ENCODE data around the gene PHACTR2.
"Not testable (repeated sequence)": the region's sequence is repeated elsewhere in the genome, so short reads cannot be mapped to it uniquely, and the experiment has no call there.

PHACTR2 gene

DNA sequence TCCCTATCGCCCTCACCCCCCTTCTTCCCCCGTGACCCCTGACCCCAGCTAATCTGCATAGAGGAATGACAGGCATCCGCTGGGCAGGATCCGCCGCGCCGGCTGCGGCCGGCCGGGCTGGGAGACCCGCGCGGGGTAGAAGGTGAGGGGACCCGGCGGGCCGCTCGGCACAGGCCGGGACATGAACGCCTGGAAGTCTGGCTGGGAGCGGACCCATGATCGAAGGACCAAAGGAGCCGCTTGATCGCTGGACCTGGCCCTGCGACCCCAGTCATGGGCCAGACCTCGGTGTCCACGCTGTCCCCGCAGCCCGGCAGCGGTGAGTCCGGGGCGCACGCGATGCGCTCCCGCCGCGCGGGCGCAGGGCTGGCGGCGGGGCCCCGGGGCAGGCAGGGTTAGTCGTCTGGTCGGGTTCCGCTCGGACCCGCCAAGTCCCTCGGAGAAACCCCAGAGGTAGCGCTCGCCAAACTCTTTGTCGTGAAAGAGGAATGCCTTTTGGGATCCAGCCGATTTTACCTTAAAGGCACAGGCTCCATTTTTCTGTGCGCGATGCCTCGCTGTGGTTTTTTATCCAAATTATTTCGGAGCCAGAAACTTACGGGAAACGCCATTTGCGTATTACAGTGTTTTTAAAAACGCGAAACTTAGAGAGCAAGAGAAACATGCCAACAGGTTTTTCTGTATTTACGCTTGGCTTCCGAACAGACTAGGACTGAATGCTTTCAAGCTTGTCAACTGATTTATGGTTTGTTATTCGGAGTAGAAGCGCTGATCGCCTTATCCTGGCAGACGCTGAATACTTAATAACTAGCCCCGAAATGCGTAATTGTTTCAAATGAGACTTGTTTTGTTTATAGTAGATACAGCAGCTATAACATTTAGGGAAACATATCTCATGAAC, at the start of gene PHACTR2:
PHACTR2 (plus strand) TSS at position 75 of the 901 bp plus-strand sequence; CDS start at position 274, 199 bp downstream.
- in situ Hi-C loops (cut with MboI; ENCODE audit: low sequenced_read_pairs) = no loop called here

GRCh38 chr6:143629104-143630080, 48.4 kb upstream of the PHACTR2 start:
- in situ Hi-C loops (cut with MboI; ENCODE audit: low sequenced_read_pairs) = no loop called here

DNA sequence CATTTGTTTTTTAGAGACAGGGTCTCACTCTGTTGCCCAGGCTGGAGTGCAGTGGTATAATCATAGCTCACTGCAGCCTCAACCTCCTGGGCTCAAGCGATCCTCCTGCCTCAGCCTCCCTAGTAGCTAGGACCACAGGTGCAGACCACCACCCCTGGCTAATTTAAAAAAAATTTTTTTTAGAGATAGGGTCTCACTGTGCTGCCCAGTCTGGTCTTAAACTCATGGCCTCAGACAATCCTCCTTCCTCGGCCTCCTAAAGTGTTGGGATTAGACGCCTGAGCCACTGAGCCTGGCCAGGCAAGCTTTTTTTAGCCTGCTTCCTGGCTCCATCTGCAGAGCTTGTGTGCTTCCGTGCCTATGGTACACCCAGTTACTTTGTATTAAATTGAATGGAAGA, 46.6 kb upstream of the PHACTR2 start:
- in situ Hi-C loops (cut with MboI; ENCODE audit: low sequenced_read_pairs) = not testable (repeated sequence)

DNA sequence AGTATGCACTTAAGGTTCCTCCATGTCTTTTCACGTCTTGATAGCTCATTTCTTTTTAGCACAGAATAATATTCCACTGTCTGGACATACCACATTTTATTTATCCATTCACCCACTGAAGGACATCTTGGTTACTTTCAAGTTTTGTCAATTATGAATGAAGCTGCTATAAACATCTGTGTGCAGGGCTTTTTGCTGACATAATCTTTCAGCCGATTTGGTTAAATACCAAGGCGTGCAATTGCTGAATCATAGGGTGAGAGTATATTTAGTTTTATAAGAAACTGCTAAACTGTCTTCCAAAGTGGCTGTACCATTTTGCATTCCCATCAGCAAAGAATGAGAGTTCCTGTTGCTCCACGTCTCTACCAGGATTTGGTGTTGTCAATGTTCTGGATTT, 44.9 kb upstream of the PHACTR2 start:
- in situ Hi-C loops (cut with MboI; ENCODE audit: low sequenced_read_pairs) = no loop called here

- in situ Hi-C loops (cut with MboI; ENCODE audit: low sequenced_read_pairs) = no loop called here
Measured at GRCh38 chr6:143634486-143634885, 43.3 kb upstream of the PHACTR2 start.

DNA sequence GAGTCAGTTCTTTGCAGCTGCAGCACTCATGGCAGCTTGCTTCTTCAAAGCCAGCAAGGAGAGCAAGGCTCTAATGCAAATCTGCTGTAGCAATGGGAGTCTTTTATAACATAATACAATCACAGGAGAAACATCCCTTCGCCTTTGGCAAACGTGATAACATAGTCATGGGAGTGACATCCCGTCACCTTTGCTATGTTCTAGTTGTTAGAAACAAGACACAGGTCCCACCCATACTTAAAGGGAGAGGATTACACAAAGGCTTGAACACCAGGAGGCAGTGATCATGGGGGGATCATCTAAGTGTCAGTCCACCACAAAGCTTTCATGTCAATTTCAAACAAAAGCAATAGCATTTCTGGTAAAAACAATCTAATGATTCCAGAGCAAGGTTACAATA, 40.1 kb upstream of the PHACTR2 start:
- in situ Hi-C loops (cut with MboI; ENCODE audit: low sequenced_read_pairs) = no loop called here

DNA sequence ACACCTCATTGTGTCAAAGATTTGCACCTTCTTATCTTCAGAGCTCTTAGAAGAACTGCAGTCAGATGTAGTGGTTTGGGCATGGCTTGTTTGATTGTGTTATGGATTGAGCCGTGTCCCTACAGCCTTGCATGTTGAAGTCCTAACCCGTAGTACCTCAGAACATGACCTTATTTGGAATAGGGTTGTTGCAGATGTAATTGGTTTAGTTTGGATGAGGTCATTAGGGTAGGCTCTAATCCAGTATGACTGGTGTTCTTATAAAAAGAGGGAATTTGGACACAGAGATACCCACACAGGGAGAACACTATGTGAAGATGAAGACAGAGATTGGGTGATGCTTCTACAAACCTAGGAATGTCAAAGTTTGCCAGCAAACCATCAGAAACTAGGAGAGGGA, 35.4 kb upstream of the PHACTR2 start:
- in situ Hi-C loops (cut with MboI; ENCODE audit: low sequenced_read_pairs) = no loop called here

DNA sequence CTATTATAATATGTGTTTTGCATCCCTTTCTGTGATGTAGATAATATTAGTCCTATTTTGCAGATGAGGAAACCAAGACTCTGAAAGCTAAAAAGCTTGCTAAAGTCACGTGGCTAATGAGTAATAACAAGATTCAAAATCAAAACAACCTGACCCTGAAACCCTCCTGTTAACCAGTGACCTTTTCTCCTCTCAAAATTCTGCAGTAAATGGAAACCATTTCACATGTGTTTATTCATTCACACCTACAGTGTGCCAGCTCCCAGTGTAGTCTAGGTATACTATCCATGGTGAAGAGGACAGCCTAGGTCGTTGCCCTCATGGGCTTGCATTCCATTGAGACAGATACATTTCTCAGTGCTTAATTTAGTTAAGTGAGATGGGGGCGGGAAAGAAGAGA, 30.6 kb upstream of the PHACTR2 start:
- in situ Hi-C loops (cut with MboI; ENCODE audit: low sequenced_read_pairs) = no loop called here

DNA sequence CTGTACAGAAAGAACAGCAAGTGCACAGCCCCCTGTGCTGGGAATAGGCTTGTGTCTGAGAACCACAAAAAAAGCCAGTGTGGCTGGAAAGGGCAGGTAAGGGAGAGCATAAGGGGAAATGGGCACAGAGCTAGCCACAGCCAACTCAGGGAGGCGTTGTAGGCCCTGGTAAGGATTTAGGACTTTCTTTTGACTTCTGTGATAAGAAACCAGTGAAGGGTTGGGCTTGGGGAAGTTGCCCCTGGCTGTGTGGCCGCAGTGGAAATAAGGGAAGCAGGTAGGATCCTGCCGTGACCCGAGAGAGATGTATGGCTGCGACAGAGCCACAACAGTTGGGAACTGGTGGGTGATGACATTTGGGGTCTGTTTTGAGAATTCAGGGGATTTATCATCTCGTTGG, 30.0 kb upstream of the PHACTR2 start:
- in situ Hi-C loops (cut with MboI; ENCODE audit: low sequenced_read_pairs) = no loop called here

- in situ Hi-C loops (cut with MboI; ENCODE audit: low sequenced_read_pairs) = not testable (repeated sequence)
Measured at GRCh38 chr6:143649319-143649718, 28.4 kb upstream of the PHACTR2 start.

DNA sequence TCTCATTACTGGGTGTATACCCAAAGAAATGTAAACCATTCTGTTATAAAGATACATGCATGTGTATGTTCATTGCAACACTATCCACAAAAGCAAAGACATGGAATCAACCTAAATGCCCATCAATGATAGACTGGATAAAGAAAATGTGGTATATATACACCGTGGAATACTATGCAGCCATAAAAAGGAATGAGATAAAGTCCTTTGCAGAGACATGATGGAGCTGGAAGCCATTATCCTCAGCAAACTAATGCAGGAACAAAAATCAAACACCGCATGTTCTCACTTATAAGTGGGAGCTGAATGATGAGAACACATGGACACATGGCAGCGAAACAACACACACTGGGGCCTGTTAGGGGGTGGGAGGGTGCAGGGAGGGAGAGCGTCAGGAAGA, 26.4 kb upstream of the PHACTR2 start:
- in situ Hi-C loops (cut with MboI; ENCODE audit: low sequenced_read_pairs) = not testable (repeated sequence)

DNA sequence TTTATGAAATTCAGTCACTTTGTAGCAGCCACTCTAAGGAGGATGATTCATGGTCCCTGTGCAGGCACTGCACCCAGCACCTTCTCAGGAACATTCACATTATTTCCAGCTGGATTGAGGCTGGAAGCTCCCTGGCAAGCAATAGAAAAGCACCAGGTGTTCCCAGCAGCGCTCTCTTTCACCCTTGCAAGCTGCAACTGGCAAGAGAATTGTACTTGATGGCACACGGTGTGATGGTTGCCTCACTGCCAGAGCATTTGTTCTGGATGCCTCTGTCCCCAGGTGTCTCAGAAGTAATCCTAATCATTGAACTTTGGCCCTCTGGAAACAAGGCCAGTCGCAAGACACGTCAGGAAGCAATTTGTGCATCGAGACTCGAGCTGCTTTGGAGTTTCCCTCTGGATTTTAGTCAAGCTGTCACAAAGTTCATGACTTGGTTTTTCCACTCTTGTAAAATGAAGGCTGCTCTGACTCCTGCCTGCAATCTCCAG, 24.9 kb upstream of the PHACTR2 start:
- in situ Hi-C loops (cut with MboI; ENCODE audit: low sequenced_read_pairs) = no loop called here

GRCh38 chr6:143655541-143655940, 22.2 kb upstream of the PHACTR2 start:
- in situ Hi-C loops (cut with MboI; ENCODE audit: low sequenced_read_pairs) = no loop called here

- in situ Hi-C loops (cut with MboI; ENCODE audit: low sequenced_read_pairs) = no loop called here
Measured at GRCh38 chr6:143656026-143656425, 21.7 kb upstream of the PHACTR2 start.

DNA sequence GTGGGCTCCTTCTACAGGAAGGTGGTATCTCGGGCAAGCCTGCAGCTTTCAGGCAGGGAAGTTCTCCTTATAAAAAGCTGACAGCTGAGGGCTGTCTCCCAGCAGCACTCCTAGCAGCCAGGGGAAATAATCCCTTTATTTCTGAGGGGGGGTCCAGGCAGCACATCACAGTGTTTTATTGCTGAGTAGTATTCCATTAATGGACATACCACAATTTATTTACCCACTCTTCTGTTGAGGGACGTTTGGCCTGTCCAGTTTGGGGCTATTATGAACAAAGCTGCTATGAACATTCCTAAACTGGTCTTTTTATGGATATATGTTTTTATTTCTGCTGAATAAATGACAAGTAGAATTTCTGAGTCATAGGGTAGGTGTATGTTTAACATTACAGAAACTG, 20.0 kb upstream of the PHACTR2 start:
- in situ Hi-C loops (cut with MboI; ENCODE audit: low sequenced_read_pairs) = no loop called here

DNA sequence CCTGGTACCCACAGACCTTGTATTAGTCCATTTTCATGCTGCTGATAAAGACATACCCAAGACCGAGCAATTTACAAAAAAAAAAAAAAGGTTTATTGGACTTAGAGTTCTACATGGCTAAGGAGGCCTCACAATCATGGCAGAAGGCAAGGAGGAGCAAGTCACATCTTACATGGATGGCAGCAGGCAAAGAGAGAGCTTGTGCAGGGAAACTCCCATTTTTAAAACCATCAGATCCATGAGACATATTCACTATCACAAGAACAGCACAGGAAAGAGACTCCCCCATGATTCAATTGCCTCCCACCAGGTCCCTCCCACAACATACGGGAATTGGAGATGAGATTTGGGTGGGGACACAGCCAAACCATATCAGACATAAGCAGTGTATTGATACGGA, 17.6 kb upstream of the PHACTR2 start:
- in situ Hi-C loops (cut with MboI; ENCODE audit: low sequenced_read_pairs) = not testable (repeated sequence)

GRCh38 chr6:143664171-143664570, 13.6 kb upstream of the PHACTR2 start:
- in situ Hi-C loops (cut with MboI; ENCODE audit: low sequenced_read_pairs) = no loop called here

- in situ Hi-C loops (cut with MboI; ENCODE audit: low sequenced_read_pairs) = not testable (repeated sequence)
Measured at GRCh38 chr6:143666007-143666406, 11.8 kb upstream of the PHACTR2 start.

- in situ Hi-C loops (cut with MboI; ENCODE audit: low sequenced_read_pairs) = not testable (repeated sequence)
Measured at GRCh38 chr6:143669483-143669882, 8.3 kb upstream of the PHACTR2 start.

- in situ Hi-C loops (cut with MboI; ENCODE audit: low sequenced_read_pairs) = no loop called here
Measured at GRCh38 chr6:143673669-143674068, 4.1 kb upstream of the PHACTR2 start.
